Left lung (tissue), 10 donors: Measurements from ENCODE around the gene CD80. TPM values are rescaled to one million over a fixed set of nuclear protein-coding genes. Genes with fewer than 3 reads are reported as not detected.
"Not testable (repeated sequence)": the region's sequence is repeated elsewhere in the genome, so short reads cannot be mapped to it uniquely, and the experiment has no call there.

Experiments
- ATAC-seq: fragments of 200-7000 bp; cut with Tn5 transposase; one replicate; pipeline ENCODE4 v1.9.1; 2020; ENCODE audit warnings: moderate library complexity
- DNase-seq, 4 donors: peaks; one replicate each; pipeline ENCODE4 v3.0.0-alpha.2; 2013 to 2020
- H3K27ac ChIP-seq, 2 donors: fragments of 200-600 bp; sonication (generic) in 1 of 2; one replicate each; pipeline versions ENCODE4 v1.5.0 to v1.8.0; 2020 to 2021
- H3K27me3 ChIP-seq, 2 donors: fragments of 200-600 bp; sonication (generic) in 1 of 2; one replicate each; pipeline versions ENCODE4 v1.5.0 to v1.8.0; 2020 to 2021
- H3K36me3 ChIP-seq, 2 donors: fragments of 200-600 bp; sonication (generic) in 1 of 2; one replicate each; pipeline versions ENCODE4 v1.5.0 to v1.8.0; 2020 to 2021
- H3K4me1 ChIP-seq, 2 donors: fragments of 200-600 bp; one replicate each; pipeline ENCODE4 v1.8.0; 2021
- H3K4me3 ChIP-seq, 2 donors: fragments of 200-600 bp; sonication (generic) in 1 of 2; one replicate each; pipeline versions ENCODE4 v1.5.0 to v1.8.0; 2020 to 2021; ENCODE audit warnings: mild to moderate bottlenecking in 1 of 2
- H3K9me3 ChIP-seq, 2 donors: fragments of 200-600 bp; sonication (generic) in 1 of 2; one replicate each; pipeline versions ENCODE4 v1.5.0 to v1.8.0; 2020 to 2021
- CTCF ChIP-seq, 2 donors: fragments of 200-600 bp; sonication (generic) in 1 of 2; IDR thresholded peaks; one replicate each; pipeline versions ENCODE4 v1.5.0 to v1.8.0; 2021; ENCODE audit warnings: antibody characterized with exemption in 2 of 2
- intact Hi-C, 2 donors: fragments of 100-400 bp; cut with DNase I; formaldehyde crosslinking; loops; one replicate each; pipeline versions ENCODE4 v1.11.2 to v1.14.2; 2022
- polyA plus RNA-seq, 6 donors: library from polyadenylated mRNA; unstranded; fragments of 120-200 nt; gene quantifications; one replicate each; pipeline ENCODE4 v1.2.1, GENCODE V29; 2013; ENCODE audit not compliant: insufficient read length in 6 of 6
- total RNA-seq, 2 donors: library from RNA; stranded (reverse); fragmentation: NEBNext Ultra II Directional; extraction: Animal tissue kit (Norgen Biotek cat#: 25700); gene quantifications; one replicate each; pipeline ENCODE4 v1.2.1, GENCODE V29; 2021
- donor health status: DM: no; HTN: yes; CAD: no.
- donor health status: DM: no; HTN: no; CAD: no.

The CD80 gene
- total and polyA plus RNA-seq, 8 donors: 2.3 to 5.4 (median 2.9) TPM

- ATAC-seq (peak; percentile 39), DNase-seq (peak in 1 of 4 donors; percentile 23)
- no peaks in the 10 kb centered on the region for H3K27me3 ChIP-seq
- H3K27ac ChIP-seq: peak within 1 kb of the TSS; percentile 37 to 69
- H3K9me3 ChIP-seq: no peaks in the 10 kb centered on the region
- H3K4me3 ChIP-seq: no peak within 1 kb of the TSS
- intact Hi-C loops: loop anchor here in 1 of 2 donors (10.0 kb wide), 1 partner anchor 77 kb away; the partner anchor contains the start of gene COX17
- TF ChIP-seq CTCF (IDR thresholded peaks at IDR 0.05): no peak
- peaks cover 10 to 33% of the 10 kb centered on the region in 2 donors for H3K4me1 ChIP-seq
- no peaks in the 10 kb centered on the region for H3K36me3 ChIP-seq
Measured at GRCh38 chr3:119597548-119598288, 38.3 kb upstream of the CD80 start, which contains the start of gene PLA1A. PLA1A (plus strand) TSS chr3:119597885; CDS start chr3:119597914, 29 bp downstream.

GRCh38 chr3:119596398-119596797 lies 37.0 kb upstream of the CD80 start:
- DNase-seq (no peak), ATAC-seq (peak; percentile 33)
- H3K9me3 ChIP-seq: no peaks in the 10 kb centered on the region

GRCh38 chr3:119595639-119596334 lies 36.4 kb upstream of the CD80 start:
- no peaks in the 10 kb centered on the region for H3K36me3 ChIP-seq
- intact Hi-C loops: loop anchor here in 1 of 2 donors (10.0 kb wide), 1 partner anchor 79 kb away; the partner anchor contains the start of gene COX17
- no peaks in the 10 kb centered on the region for H3K9me3 ChIP-seq
- DNase-seq (no peak), ATAC-seq (no peak)
- peaks cover 7 to 26% of the 10 kb centered on the region in 2 donors for H3K4me1 ChIP-seq
- no peak overlapping the region for H3K4me3 ChIP-seq
- peak overlapping the region in 1 of 2 donors; percentile 9 for H3K27ac ChIP-seq
- H3K27me3 ChIP-seq: no peaks in the 10 kb centered on the region
- no peak for TF ChIP-seq CTCF (IDR thresholded peaks at IDR 0.05)

More at GRCh38 chr3:119596398-119596797, 37.0 kb upstream of the CD80 start:
- Histone ChIP-seq H3K27me3 (no peaks in the 10 kb centered on the region), H3K36me3 (no peaks in the 10 kb centered on the region), H3K4me1 (peaks cover 7 to 31% of the 10 kb centered on the region in 2 donors), H3K27ac (peak overlapping the region; percentile 37 to 69), H3K4me3 (no peak overlapping the region)
- intact Hi-C loops: loop anchor here in 1 of 2 donors (10.0 kb wide), 1 partner anchor 78 kb away; the partner anchor contains the start of gene COX17
- TF ChIP-seq CTCF (IDR thresholded peaks at IDR 0.05): no peak

GRCh38 chr3:119594929-119595328 lies 35.5 kb upstream of the CD80 start:
- not testable (repeated sequence) for ATAC-seq

GRCh38 chr3:119594066-119594465 lies 34.7 kb upstream of the CD80 start:
- no peaks in the 10 kb centered on the region for H3K27me3 ChIP-seq

More at GRCh38 chr3:119594929-119595328, 35.5 kb upstream of the CD80 start:
- H3K4me1 ChIP-seq: peaks cover 7 to 24% of the 10 kb centered on the region in 2 donors
- H3K9me3 ChIP-seq, H3K27ac ChIP-seq, H3K27me3 ChIP-seq, DNase-seq, H3K4me3 ChIP-seq, H3K36me3 ChIP-seq: not testable (repeated sequence)
- intact Hi-C loops: loop anchor here in 1 of 2 donors (10.0 kb wide), 1 partner anchor 80 kb away; the partner anchor contains the start of gene COX17

More at GRCh38 chr3:119594066-119594465, 34.7 kb upstream of the CD80 start:
- DNase-seq (no peak), ATAC-seq (no peak)
- Histone ChIP-seq H3K9me3 (no peaks in the 10 kb centered on the region), H3K27ac (no peak overlapping the region), H3K4me3 (no peak overlapping the region), H3K4me1 (peaks cover 7 to 32% of the 10 kb centered on the region in 2 donors), H3K36me3 (no peaks in the 10 kb centered on the region)
- TF ChIP-seq CTCF (IDR thresholded peaks at IDR 0.05): no peak
- intact Hi-C loops: loop anchor here in 1 of 2 donors (10.0 kb wide), 1 partner anchor 81 kb away; the partner anchor contains the start of gene COX17
